H1 (cell line): Measurements from ENCODE around the gene PLEKHA1. TPM values are rescaled to one million over a fixed set of nuclear protein-coding genes. Genes with fewer than 3 reads are reported as not detected.

Source experiments
- CTCF ChIA-PET: fragments of 300-600 bp; sonication (Branson Sonifier 250); formaldehyde crosslinking; loops from one replicate; lab custom pipeline; 2021; ENCODE audit not compliant: partially characterized antibody; lab: Charles Lee
- POLR2A ChIA-PET: fragments of 300-600 bp; sonication (Branson Sonifier 250); formaldehyde crosslinking; loops from one replicate; lab custom pipeline; 2021; ENCODE audit warnings: inconsistent platforms; ENCODE audit not compliant: partially characterized antibody; lab: Charles Lee
- DNase-seq, 2 experiments: peaks; one replicate each; pipeline versions ENCODE4 v3.0.0 to v3.0.0-alpha.2; 2010 to 2022; ENCODE audit warnings: low spot score in 2 of 2, low read depth in 1 of 2, mixed read lengths in 1 of 2
- FAIRE-seq: peaks from 2 replicates; lab custom pipeline; 2011; peaks lifted over from hg19 to GRCh38; lab: Jason Lieb, UNC
- H2AFZ ChIP-seq: 2 replicates; pipeline ENCODE4 v1.8.1; 2012; ENCODE audit warnings: low read length, inconsistent platforms
- H2AK5ac ChIP-seq: 2 replicates; pipeline ENCODE4 v1.6.1; 2013; ENCODE audit warnings: low read depth, low read length
- H2BK120ac ChIP-seq: replicated peaks from 2 replicates; pipeline ENCODE3; 2013; ENCODE audit warnings: low read depth, low read length, inconsistent platforms
- H2BK12ac ChIP-seq: 2 replicates; pipeline ENCODE4 v1.6.1; 2013; ENCODE audit warnings: low read depth, low read length
- H2BK15ac ChIP-seq: 2 replicates; pipeline ENCODE4 v1.6.1; 2013; ENCODE audit warnings: low read length
- H2BK20ac ChIP-seq: 2 replicates; pipeline ENCODE4 v1.6.1; 2013; ENCODE audit warnings: low read length
- H2BK5ac ChIP-seq: 2 replicates; pipeline ENCODE4 v1.6.1; 2013; ENCODE audit warnings: low read depth, low read length
- H3K14ac ChIP-seq: 2 replicates; pipeline ENCODE4 v1.6.1; 2013; ENCODE audit warnings: inconsistent platforms; ENCODE audit not compliant: insufficient read length
- H3K18ac ChIP-seq: 2 replicates; pipeline ENCODE4 v1.6.1; 2013; ENCODE audit warnings: low read length; ENCODE audit errors: extremely low read depth
- H3K23ac ChIP-seq: 2 replicates; pipeline ENCODE4 v1.6.1; 2013; ENCODE audit warnings: inconsistent platforms; ENCODE audit not compliant: insufficient read length
- H3K23me2 ChIP-seq: 2 replicates; pipeline ENCODE4 v1.6.1; 2013; ENCODE audit warnings: low read depth, low read length
- H3K27ac ChIP-seq: 2 replicates; pipeline ENCODE4 v1.6.1; 2011; ENCODE audit warnings: low read depth, low read length, inconsistent platforms
- H3K27me3 ChIP-seq, 4 experiments: replicated peaks in 1 of 4; 1 replicate in 1 of 4; 2 replicates in 3 of 4; pipeline versions ENCODE4 v1.6.1 to v1.8.1; 2011 to 2013; ENCODE audit warnings: low read length in 3 of 4, mild to moderate bottlenecking in 3 of 4, inconsistent platforms in 2 of 4, mixed read lengths in 2 of 4, moderate library complexity in 1 of 4; ENCODE audit not compliant: control insufficient read depth in 3 of 4, insufficient read depth in 3 of 4; ENCODE audit errors: extremely low read depth in 1 of 4
- H3K36me3 ChIP-seq, 4 experiments: 2 replicates each; pipeline versions ENCODE4 v1.6.1 to v1.8.1; 2011 to 2013; ENCODE audit warnings: mild to moderate bottlenecking in 4 of 4, low read length in 3 of 4, moderate library complexity in 2 of 4, control low read depth in 1 of 4, inconsistent platforms in 1 of 4; ENCODE audit not compliant: insufficient read depth in 4 of 4, control insufficient read depth in 2 of 4
- H3K4ac ChIP-seq: replicated peaks from 2 replicates; pipeline ENCODE3; 2013; ENCODE audit warnings: low read length, low read depth, mixed read lengths, inconsistent platforms; ENCODE audit not compliant: insufficient read length
- H3K4me1 ChIP-seq, 4 experiments: replicated peaks in 1 of 4; 1 replicate in 1 of 4; 2 replicates in 3 of 4; pipeline versions ENCODE4 v1.6.1 to v1.8.1; 2011 to 2013; ENCODE audit warnings: low read length in 3 of 4, inconsistent platforms in 2 of 4, mixed read lengths in 1 of 4; ENCODE audit not compliant: insufficient read depth in 4 of 4, control insufficient read depth in 3 of 4
- H3K4me2 ChIP-seq, 2 experiments: 2 replicates each; pipeline versions ENCODE4 v1.6.1 to v1.8.1; 2011 to 2013; ENCODE audit warnings: low read depth in 2 of 2, low read length in 2 of 2, control low read depth in 1 of 2, inconsistent platforms in 1 of 2, mild to moderate bottlenecking in 1 of 2; ENCODE audit not compliant: insufficient read depth in 1 of 2
- H3K4me3 ChIP-seq, 4 experiments: fragments of 200-600, 300-600 bp in 1 of 4; sonication (generic), shearing (Covaris generic), sonication (Bioruptor Twin) in 1 of 4; 2 replicates each; pipeline versions ENCODE4 v1.5.1 to v1.8.1; 2011 to 2016; ENCODE audit warnings: low read length in 4 of 4, low read depth in 3 of 4, control low read depth in 2 of 4, inconsistent platforms in 2 of 4, mild to moderate bottlenecking in 2 of 4, mixed read lengths in 1 of 4, moderate library complexity in 1 of 4; ENCODE audit not compliant: insufficient read depth in 2 of 4; ENCODE audit errors: extremely low read depth in 1 of 4
- H3K56ac ChIP-seq: replicated peaks from 2 replicates; pipeline ENCODE3; 2013; ENCODE audit warnings: low read depth, mild to moderate bottlenecking, mixed read lengths, low read length, inconsistent platforms; ENCODE audit not compliant: insufficient read length
- H3K79me1 ChIP-seq: 2 replicates; pipeline ENCODE4 v1.6.1; 2013; ENCODE audit warnings: low read depth, low read length, control low read depth
- H3K79me2 ChIP-seq, 2 experiments: 2 replicates each; pipeline versions ENCODE4 v1.6.1 to v1.8.1; 2012 to 2013; ENCODE audit warnings: low read length in 2 of 2, mild to moderate bottlenecking in 2 of 2, inconsistent platforms in 1 of 2; ENCODE audit not compliant: insufficient read depth in 2 of 2, control insufficient read depth in 1 of 2
- H3K9ac ChIP-seq, 4 experiments: replicated peaks in 1 of 4; 1 replicate in 1 of 4; 2 replicates in 3 of 4; pipeline versions ENCODE4 v1.6.1 to v1.8.1; 2011 to 2013; ENCODE audit warnings: low read depth in 3 of 4, low read length in 3 of 4, control low read depth in 2 of 4, mild to moderate bottlenecking in 2 of 4, moderate library complexity in 2 of 4, inconsistent platforms in 1 of 4; ENCODE audit errors: extremely low read depth in 1 of 4
- H3K9me3 ChIP-seq, 2 experiments: 2 replicates each; pipeline versions ENCODE4 v1.6.1 to v1.8.1; 2012 to 2013; ENCODE audit warnings: mild to moderate bottlenecking in 2 of 2, moderate library complexity in 2 of 2, control low read depth in 1 of 2, inconsistent platforms in 1 of 2, low read depth in 1 of 2, low read length in 1 of 2, mixed read lengths in 1 of 2; ENCODE audit not compliant: insufficient read depth in 2 of 2
- H4K20me1 ChIP-seq, 2 experiments: replicated peaks in 1 of 2; 2 replicates each; pipeline versions ENCODE3 to v1.8.1; 2011 to 2013; ENCODE audit warnings: inconsistent platforms in 2 of 2, low read length in 2 of 2, mild to moderate bottlenecking in 1 of 2; ENCODE audit not compliant: insufficient read depth in 2 of 2, control insufficient read depth in 1 of 2
- H4K5ac ChIP-seq: 2 replicates; pipeline ENCODE4 v1.6.1; 2013; ENCODE audit warnings: low read length, low read depth, mixed read lengths, inconsistent platforms; ENCODE audit not compliant: insufficient read length
- H4K8ac ChIP-seq: 2 replicates; pipeline ENCODE4 v1.8.0; 2013; ENCODE audit warnings: mild to moderate bottlenecking, moderate library complexity, low read length, inconsistent platforms; ENCODE audit not compliant: insufficient read depth; ENCODE audit errors: extremely low read depth
- H4K91ac ChIP-seq: replicated peaks from 2 replicates; pipeline ENCODE3; 2013; ENCODE audit warnings: low read length, mixed read lengths, inconsistent platforms; ENCODE audit not compliant: insufficient read length
- CHD1 ChIP-seq: IDR thresholded peaks from 2 replicates; pipeline ENCODE4 v1.6.1; 2012; ENCODE audit warnings: low read depth, low read length, improper control_type of control experiment
- CHD2 ChIP-seq: IDR thresholded peaks from 2 replicates; pipeline ENCODE4 v1.6.1; 2012; ENCODE audit warnings: low read length, improper control_type of control experiment
- GABPA ChIP-seq: IDR thresholded peaks from 2 replicates; pipeline ENCODE4 v1.6.1; 2011; ENCODE audit warnings: mild to moderate bottlenecking, low read length, moderate library complexity, borderline replicate concordance; ENCODE audit not compliant: insufficient read depth
- JUND ChIP-seq: IDR thresholded peaks from 2 replicates; pipeline ENCODE4 v1.6.1; 2011; ENCODE audit warnings: mild to moderate bottlenecking, improper control_type of control experiment, low read length
- MAFK ChIP-seq: IDR thresholded peaks from 2 replicates; pipeline ENCODE4 v1.6.1; 2012; ENCODE audit warnings: low read depth, mild to moderate bottlenecking, improper control_type of control experiment, low read length
- RAD21 ChIP-seq, 2 experiments: IDR thresholded peaks in 1 of 2; conservative IDR thresholded peaks in 1 of 2; 2 replicates each; pipeline ENCODE4 v1.6.1; 2011; ENCODE audit warnings: low read depth in 2 of 2, low read length in 2 of 2, improper control_type of control experiment in 1 of 2, inconsistent platforms in 1 of 2, mild to moderate bottlenecking in 1 of 2, moderate library complexity in 1 of 2
- RXRA ChIP-seq: IDR thresholded peaks from 2 replicates; pipeline ENCODE4 v1.6.1; 2011; ENCODE audit warnings: low read depth, mild to moderate bottlenecking, low read length, moderate library complexity; ENCODE audit not compliant: insufficient read depth
- SUZ12 ChIP-seq: fragments of 200-600 bp; sonication (generic); IDR thresholded peaks from 2 replicates; pipeline ENCODE4 v1.6.1; 2012; ENCODE audit warnings: mild to moderate bottlenecking, inconsistent platforms, low read length, moderate library complexity, mixed read lengths
- TAF7 ChIP-seq: optimal IDR thresholded peaks from 2 replicates; pipeline ENCODE3; 2011; ENCODE audit warnings: low read depth, mild to moderate bottlenecking, inconsistent platforms, low read length, moderate library complexity, borderline replicate concordance
- WGBS, 2 experiments: shearing (Covaris generic) in 1 of 2; methylation state at CpG; one replicate each; pipeline versions ENCODE4 v1.1.6 to v1.1.7; 2013 to 2015; ENCODE audit warnings: low lambda C conversion rate in 2 of 2, mixed read lengths in 2 of 2, inconsistent platforms in 1 of 2, low coverage in 1 of 2, missing lambda C conversion rate in 1 of 2; ENCODE audit not compliant: insufficient replicate concordance in 2 of 2, insufficient coverage in 1 of 2, insufficient read length in 1 of 2; ENCODE audit errors: extremely low coverage in 1 of 2, missing lambda C conversion rate in 1 of 2; 5-methylcytosine and 5-hydroxymethylcytosine counted together
- polyA plus RNA-seq, 7 experiments: library from polyadenylated mRNA; depleted of rRNA in 3 of 7; stranded (reverse) in 5 of 7; unstranded in 2 of 7; fragments of >200 nt in 5 of 7; fragments of 200-250 nt in 2 of 7; gene quantifications; 1 replicate in 5 of 7; 2 replicates in 1 of 7; 4 replicates in 1 of 7; pipeline versions ENCODE4 v1.2.1 to v1.2.3, GENCODE V29; 2011 to 2013; ENCODE audit warnings: missing spikeins in 2 of 7, mixed read lengths in 2 of 7
- total RNA-seq: library from RNA; stranded (reverse); fragmentation: NEBNext Ultra II Directional; extraction: Animal tissue kit (Norgen Biotek cat#: 25700); gene quantifications from 2 replicates; pipeline ENCODE4 v1.2.1, GENCODE V29; 2021
- TF ChIP-seq, protein P1 (sequence below): IDR thresholded peaks from 2 replicates; pipeline ENCODE4 v1.6.1; 2011; ENCODE audit warnings: low read length, improper control_type of control experiment
- TF ChIP-seq, protein P2 (sequence below): IDR thresholded peaks from 2 replicates; pipeline ENCODE4 v1.6.1; 2012; ENCODE audit warnings: low read length, inconsistent platforms

PLEKHA1 gene
- total and polyA plus RNA-seq, 2 of the 8 experiments (the other 6 are each of a cell fraction or from before 2014, with no cell fraction given), result 15.6 to 39.7 TPM

DNA sequence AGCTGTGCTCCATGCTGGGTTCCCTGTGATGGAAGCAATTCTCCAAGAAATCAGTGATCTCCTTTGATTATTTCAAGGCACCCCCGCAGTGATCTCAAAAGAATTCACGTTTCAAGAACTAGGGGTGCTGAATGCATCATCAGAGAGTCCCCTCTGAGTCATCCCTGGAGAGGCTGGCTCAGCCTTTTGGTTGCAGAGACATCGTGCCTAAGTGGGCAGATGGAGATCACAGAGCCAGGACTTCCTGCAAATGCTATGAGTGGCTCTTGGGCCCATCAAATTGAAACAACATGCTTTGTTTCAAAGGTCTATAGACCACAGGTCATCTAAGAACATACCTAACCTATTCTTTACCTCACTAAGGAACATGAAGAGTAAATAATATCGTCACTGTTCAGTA, 41.5 kb upstream of the PLEKHA1 start:
- Histone ChIP-seq H4K20me1 (no peaks in the 10 kb centered on the region), H3K4me2 (no peak overlapping the region), H4K91ac (no peak overlapping the region), H2BK15ac (no peak overlapping the region), H4K5ac (no peak overlapping the region), H3K9ac (no peak overlapping the region), H2BK120ac (no peak overlapping the region), H2BK20ac (no peak overlapping the region), H3K9me3 (no peaks in the 10 kb centered on the region), H2BK12ac (no peak overlapping the region), H3K4me3 (no peak overlapping the region), H3K18ac (no peak overlapping the region), H4K8ac (no peak overlapping the region), H3K23ac (no peak overlapping the region), H2AK5ac (no peak overlapping the region), H3K14ac (no peak overlapping the region), H3K4me1 (peaks cover 0 to 5% (median 3%) of the 10 kb centered on the region in 4 experiments; a peak in 5 of 7 replicates), H3K4ac (no peak overlapping the region), H3K23me2 (no peaks in the 10 kb centered on the region), H2AFZ (no peak overlapping the region), H3K79me2 (no peaks in the 10 kb centered on the region), H3K56ac (no peak overlapping the region), H2BK5ac (no peak overlapping the region), H3K79me1 (no peaks in the 10 kb centered on the region), H3K36me3 (no peaks in the 10 kb centered on the region), H3K27me3 (no peaks in the 10 kb centered on the region), H3K27ac (no peak overlapping the region)
- WGBS, 2 experiments, result 94% methylated on average over 4 of the region's 4 CpGs; no CpG with 5 or more reads in 1 of the 2 experiments
- FAIRE-seq (no peak), DNase-seq (no peak)
- ChIA-PET CTCF (interaction anchor here (1.0 to 1.7 kb wide), 3 partner anchors 10 to 36 kb away, joined by 3 to 4 read pairs (median 3); no protein-coding TSS in a partner anchor), POLR2A (no interaction called here)
- TF ChIP-seq TAF7, result no peak
- no peak for TF ChIP-seq CHD2
- no peak for TF ChIP-seq GABPA
- TF ChIP-seq MAFK, result no peak
- TF ChIP-seq CHD1, result no peak
- TF ChIP-seq, protein P1, sequence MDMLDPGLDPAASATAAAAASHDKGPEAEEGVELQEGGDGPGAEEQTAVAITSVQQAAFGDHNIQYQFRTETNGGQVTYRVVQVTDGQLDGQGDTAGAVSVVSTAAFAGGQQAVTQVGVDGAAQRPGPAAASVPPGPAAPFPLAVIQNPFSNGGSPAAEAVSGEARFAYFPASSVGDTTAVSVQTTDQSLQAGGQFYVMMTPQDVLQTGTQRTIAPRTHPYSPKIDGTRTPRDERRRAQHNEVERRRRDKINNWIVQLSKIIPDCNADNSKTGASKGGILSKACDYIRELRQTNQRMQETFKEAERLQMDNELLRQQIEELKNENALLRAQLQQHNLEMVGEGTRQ, result no peak
- TF ChIP-seq RXRA, result no peak
- TF ChIP-seq SUZ12, result no peak
- TF ChIP-seq RAD21 (IDR thresholded peaks at IDR 0.05 in 1 of 2, conservative IDR thresholded peaks at IDR 0.05 in 1 of 2; ENCODE audit: low read depth in 2 of 2, low read length in 2 of 2), result no peak
- TF ChIP-seq, protein P2, sequence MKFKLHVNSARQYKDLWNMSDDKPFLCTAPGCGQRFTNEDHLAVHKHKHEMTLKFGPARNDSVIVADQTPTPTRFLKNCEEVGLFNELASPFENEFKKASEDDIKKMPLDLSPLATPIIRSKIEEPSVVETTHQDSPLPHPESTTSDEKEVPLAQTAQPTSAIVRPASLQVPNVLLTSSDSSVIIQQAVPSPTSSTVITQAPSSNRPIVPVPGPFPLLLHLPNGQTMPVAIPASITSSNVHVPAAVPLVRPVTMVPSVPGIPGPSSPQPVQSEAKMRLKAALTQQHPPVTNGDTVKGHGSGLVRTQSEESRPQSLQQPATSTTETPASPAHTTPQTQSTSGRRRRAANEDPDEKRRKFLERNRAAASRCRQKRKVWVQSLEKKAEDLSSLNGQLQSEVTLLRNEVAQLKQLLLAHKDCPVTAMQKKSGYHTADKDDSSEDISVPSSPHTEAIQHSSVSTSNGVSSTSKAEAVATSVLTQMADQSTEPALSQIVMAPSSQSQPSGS, result no peak
- no peak for TF ChIP-seq JUND
